NCI-H524 treated with DMSO at 0.1 percent for 48 hours (cell line): ENCODE results near the gene CASR.
"Not testable (repeated sequence)": the region's sequence is repeated elsewhere in the genome, so short reads cannot be mapped to it uniquely, and the experiment has no call there.

Experiments used
- DNase-seq: peaks from one replicate; lab custom pipeline; 2025; lab: John Stamatoyannopoulos, UW

CASR gene

GRCh38 chr3:122183521-122183892 lies at the start of gene CASR:
Gene CASR (plus strand): TSS chr3:122183668. CDS start chr3:122254190, 70,522 bp downstream.
- DNase-seq: no peak

- DNase-seq: no peak
Observed at GRCh38 chr3:122146466-122146865, 37.0 kb upstream of the CASR start.

- no peak for DNase-seq
Observed at GRCh38 chr3:122148941-122149627, 34.4 kb upstream of the CASR start.

- DNase-seq: no peak
Observed at GRCh38 chr3:122151480-122151879, 32.0 kb upstream of the CASR start.

- DNase-seq: not testable (repeated sequence)
Observed at GRCh38 chr3:122164983-122165382, 18.5 kb upstream of the CASR start.

GRCh38 chr3:122167630-122168029 lies 15.8 kb upstream of the CASR start:
- DNase-seq: no peak

- no peak for DNase-seq
Observed at GRCh38 chr3:122168044-122168443, 15.4 kb upstream of the CASR start.

GRCh38 chr3:122169911-122170310 lies 13.6 kb upstream of the CASR start:
- DNase-seq: no peak

- not testable (repeated sequence) for DNase-seq
Observed at GRCh38 chr3:122171361-122171760, 12.1 kb upstream of the CASR start.

GRCh38 chr3:122178711-122179110 lies 4.8 kb upstream of the CASR start:
- no peak for DNase-seq

GRCh38 chr3:122183893-122184590 lies 574 bp downstream of the CASR start:
- no peak for DNase-seq

GRCh38 chr3:122184591-122184929 lies 1.1 kb downstream of the CASR start:
- no peak for DNase-seq

GRCh38 chr3:122186372-122186771 lies 2.9 kb downstream of the CASR start:
- DNase-seq: no peak

- no peak for DNase-seq
Observed at GRCh38 chr3:122188737-122189136, 5.3 kb downstream of the CASR start.

GRCh38 chr3:122189357-122189756 lies 5.9 kb downstream of the CASR start:
- DNase-seq: no peak

- DNase-seq: no peak
Observed at GRCh38 chr3:122190525-122190924, 7.1 kb downstream of the CASR start.

- DNase-seq: no peak
Observed at GRCh38 chr3:122198966-122199365, 15.5 kb downstream of the CASR start.

GRCh38 chr3:122199552-122199951 lies 16.1 kb downstream of the CASR start:
- no peak for DNase-seq

- no peak for DNase-seq
Observed at GRCh38 chr3:122200661-122201060, 17.2 kb downstream of the CASR start.

GRCh38 chr3:122201476-122201875 lies 18.0 kb downstream of the CASR start:
- DNase-seq: not testable (repeated sequence)

- DNase-seq: no peak
Observed at GRCh38 chr3:122208579-122208978, 25.1 kb downstream of the CASR start.

- no peak for DNase-seq
Observed at GRCh38 chr3:122213650-122214049, 30.2 kb downstream of the CASR start.

- DNase-seq: no peak
Observed at GRCh38 chr3:122214711-122215110, 31.2 kb downstream of the CASR start.
